SK-MEL-5 (cell line): Measurements from ENCODE around the gene PTPRT. TPM values are rescaled to one million over a fixed set of nuclear protein-coding genes. Genes with fewer than 3 reads are reported as not detected.
A peak's percentile ranks its signal among the peaks of the same experiment; 100 is the strongest.

Source experiments
- DNase-seq: peaks from one replicate; pipeline ENCODE4 v3.0.0-alpha.2; 2016; ENCODE audit warnings: low read depth, low spot score
- in situ Hi-C: cut with HindIII; loops from 2 replicates; pipeline ENCODE4 v1.10.0; 2016; ENCODE audit warnings: low sequenced_read_pairs, high pct_unique_total_duplicates, low pct_unique_long_range_greater_than_20kb
- total RNA-seq: library from RNA; depleted of rRNA; stranded (reverse); fragments of >200 nt; shearing (Covaris generic); gene quantifications from 2 replicates; pipeline ENCODE4 v1.2.3, GENCODE V29; 2014

Gene PTPRT
- total RNA-seq, 1 experiment from 2014 or later = not detected

DNA sequence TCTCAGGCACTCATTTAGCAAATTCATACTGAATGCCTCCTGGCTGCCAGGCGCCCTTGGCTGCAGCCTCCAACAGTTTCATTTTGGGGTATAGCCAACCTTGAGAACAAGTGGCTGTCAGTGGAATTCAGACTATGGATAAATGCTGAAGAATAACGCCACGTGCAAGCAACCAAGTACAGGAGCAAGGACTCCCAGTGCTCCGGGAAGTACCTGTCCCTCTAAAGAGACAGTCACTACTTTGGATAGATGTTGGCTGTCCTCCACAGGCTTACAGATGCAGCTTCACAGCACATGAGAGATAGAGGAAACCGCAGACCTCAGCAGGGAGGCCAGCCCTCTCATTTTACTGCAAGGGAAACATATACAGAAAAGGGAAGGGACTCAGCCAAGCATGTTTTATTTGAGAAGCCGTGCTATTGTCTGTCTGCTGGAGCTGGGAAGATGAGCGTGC is 658.2 kb downstream of the PTPRT start:
- DNase-seq = no peak
- in situ Hi-C loops = no loop called here

DNA sequence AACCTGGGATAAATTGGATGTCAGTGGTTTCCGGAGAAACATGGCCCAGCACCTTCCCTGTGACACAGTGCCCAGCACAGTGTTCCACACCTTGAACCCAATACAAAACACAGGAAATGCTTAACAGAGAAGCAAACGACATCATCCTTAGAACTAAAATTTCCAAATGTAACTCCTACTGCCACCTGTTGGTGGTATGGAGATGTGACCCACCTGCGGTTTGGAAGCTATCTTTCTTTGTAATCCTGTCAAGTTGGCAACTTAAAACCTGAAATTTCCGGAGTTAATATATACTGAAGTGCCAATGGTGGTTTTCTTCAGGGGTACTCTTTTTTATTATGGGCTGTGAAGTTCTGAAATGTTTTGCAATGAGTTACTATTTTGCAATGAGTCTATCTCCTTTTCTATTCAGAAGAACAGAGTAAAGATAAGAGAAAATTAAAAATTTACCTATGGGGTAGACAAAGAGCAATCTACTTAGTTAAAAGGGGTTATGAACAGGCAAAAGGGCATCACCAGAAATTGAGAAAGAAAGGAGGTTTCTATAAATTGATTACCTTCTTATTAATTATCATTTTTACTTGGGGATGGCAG is 658.8 kb downstream of the PTPRT start:
- in situ Hi-C loops = no loop called here

DNA sequence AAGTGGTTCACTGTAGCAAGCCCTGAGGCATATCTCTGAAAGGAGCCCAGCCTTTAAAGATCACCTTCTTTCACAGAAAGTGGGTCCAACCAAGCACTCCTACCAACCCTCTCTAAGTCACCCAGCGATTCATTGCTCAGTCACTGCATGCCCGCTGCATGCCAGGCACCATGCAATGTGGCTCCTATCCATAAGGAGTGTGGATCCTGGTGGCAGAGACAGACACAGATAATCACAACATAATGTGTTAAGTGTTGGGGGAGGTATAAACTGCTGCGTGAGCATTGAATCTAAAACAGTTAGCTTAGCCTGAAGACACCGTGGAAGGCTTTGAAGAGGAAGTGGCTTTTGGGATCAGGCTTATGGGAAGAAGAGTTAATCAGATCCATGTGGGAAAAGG is 659.5 kb downstream of the PTPRT start:
- DNase-seq = no peak

More for the DNA sequence above, 658.8 kb downstream of the PTPRT start:
- peak; percentile 59 for DNase-seq

DNA sequence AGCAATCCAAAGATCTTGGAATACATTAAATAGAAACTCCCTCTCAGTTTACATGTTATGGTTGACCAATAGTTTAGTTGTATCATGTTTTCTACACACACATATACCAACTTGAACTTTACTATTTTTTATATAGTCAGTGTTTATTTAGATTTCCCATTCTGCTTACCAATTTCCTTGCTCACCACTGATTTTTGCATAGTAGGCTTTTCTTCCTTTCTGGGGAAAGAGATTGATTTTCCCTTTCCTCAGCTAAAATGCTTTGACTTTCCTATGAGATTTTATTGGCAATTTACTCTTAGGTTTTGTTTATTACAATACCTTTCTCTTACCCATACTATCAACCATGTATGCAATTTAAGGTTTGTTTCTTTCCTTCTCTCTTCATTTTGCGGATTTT is 665.6 kb downstream of the PTPRT start:
- DNase-seq = no peak
- in situ Hi-C loops = no loop called here

More for the DNA sequence above, 659.5 kb downstream of the PTPRT start:
- in situ Hi-C loops = no loop called here

DNA sequence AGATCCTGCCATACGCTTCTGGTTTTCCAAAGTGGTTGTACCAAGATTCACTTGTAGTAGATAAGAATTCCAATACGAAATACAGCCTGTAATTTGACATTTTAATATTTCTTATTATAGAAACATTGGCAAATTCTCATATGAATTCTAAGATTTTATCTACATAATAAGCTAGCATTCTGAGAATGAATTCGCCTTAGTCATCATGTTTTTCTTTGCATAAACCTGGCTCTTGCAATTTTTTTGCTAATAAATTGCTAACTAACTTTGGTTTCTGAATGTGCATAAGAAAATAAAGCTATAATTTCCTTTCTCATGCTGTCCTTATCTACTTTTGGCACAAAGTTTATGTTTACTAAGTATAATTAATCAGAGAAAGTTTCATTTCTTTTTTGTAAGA is 673.0 kb downstream of the PTPRT start:
- in situ Hi-C loops = no loop called here
- no peak for DNase-seq

DNA sequence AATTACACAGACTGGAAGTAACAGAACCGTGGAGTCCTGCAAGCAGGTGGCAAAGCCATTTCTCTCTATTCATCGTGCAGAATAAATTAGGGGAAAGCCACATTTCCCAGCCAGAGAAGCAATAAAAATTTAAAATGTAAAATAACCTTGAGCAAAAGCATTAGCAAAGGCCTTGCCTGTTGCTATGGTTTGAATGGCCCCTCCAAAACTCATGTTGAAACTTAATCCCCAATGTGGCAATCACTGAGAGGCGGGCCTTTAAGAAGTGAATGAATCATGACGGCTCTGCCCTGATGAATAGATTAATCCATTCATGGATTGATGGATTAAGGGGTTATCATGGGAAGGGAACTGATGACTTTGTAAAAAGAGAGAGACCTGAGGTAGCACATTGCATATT is 679.0 kb downstream of the PTPRT start:
- no peak for DNase-seq
- in situ Hi-C loops = no loop called here

DNA sequence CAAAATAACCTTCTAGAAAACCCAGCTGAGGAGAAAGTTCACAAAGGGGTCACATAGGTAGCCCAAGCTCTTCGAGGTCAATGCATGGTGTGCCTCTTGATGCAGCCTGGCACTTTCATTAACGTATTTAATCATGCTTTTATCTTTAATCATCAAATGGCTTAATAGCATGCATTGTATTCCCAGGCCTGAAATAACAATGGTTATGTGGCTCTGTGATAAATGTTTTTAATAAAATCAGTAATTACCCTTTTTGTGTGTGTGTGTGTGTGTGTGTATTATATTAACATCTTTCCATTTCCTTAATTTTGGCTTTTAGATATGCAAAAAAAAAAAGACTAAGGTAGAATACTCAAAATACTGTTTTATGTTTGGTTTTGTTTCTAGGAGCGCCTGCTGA is 681.8 kb downstream of the PTPRT start:
- in situ Hi-C loops = no loop called here
- DNase-seq = no peak

DNA sequence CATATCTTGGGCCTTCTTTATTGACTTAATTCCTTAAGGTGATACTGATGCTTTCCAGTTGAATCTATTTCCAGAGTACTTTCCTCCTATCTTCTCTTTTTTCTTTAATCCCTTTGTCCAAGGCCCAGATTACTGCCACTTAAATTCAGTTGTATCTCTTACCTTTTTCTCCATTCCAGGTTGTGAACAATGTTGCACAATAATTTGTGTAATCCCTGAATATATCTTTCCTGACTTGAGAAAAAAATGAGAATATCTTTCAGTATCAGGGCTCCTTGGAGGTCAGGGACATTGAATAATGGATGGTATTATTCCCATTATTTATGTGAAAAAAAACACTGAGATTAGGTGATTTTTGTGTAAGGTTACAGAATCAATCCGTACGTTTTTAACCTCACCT is 683.3 kb downstream of the PTPRT start:
- in situ Hi-C loops = no loop called here

DNA sequence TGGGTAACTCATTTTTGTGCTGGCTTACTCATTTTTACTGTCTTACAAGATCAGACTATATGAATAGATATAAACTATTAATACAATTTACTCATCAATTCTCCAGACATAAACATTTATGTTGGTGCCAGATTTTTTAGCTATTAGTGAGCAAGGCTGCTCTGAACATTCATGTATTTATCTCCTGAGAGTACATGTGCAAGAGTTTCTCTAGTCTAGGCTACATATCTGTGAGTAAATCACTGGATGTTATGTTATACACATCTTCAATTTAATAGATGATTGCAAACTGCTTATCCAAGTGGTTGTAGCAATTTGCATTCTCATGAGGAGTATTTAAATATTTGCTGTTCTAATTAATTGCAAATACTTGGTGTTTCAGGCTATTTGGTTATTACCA is 687.1 kb downstream of the PTPRT start:
- in situ Hi-C loops = no loop called here
- no peak for DNase-seq

More for the DNA sequence above, 683.3 kb downstream of the PTPRT start:
- DNase-seq = no peak

DNA sequence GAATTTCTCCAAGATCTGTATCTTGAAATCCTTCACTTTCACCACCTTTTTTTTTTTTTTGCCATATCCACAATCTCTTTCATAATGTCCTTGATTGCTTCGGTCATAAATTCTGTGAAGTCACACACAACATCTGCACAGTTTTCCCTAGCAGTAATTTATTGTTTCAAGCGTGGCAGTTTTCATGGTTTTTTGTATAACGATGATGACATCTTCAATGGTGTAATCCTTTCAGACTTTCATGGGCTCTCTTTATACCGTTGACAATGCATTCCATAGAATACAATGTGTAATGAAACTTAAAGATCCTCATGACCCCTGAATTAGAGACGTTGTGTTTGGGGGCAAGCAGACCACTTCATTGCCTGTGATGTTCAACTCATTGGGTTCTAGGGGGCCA is 693.1 kb downstream of the PTPRT start:
- DNase-seq = no peak
- in situ Hi-C loops = no loop called here

DNA sequence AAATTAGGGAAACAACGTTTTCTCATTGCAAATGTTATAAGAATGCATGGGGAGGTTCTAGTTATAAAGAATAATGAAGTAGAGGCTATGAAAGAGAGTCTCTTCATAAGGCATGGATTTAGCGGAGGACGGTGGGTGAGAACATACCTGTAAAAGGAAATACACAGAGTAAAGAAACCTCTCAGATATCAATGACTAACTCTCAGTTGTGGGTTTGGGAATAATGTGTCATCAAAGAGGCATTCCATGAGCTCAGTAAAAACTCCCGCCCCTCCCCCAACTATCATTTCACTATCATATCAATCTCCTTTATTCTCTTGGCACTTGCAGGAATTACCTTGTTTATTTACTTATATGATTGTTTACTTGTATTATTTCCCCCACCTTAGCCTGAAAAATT is 695.4 kb downstream of the PTPRT start:
- in situ Hi-C loops = no loop called here
- no peak for DNase-seq

DNA sequence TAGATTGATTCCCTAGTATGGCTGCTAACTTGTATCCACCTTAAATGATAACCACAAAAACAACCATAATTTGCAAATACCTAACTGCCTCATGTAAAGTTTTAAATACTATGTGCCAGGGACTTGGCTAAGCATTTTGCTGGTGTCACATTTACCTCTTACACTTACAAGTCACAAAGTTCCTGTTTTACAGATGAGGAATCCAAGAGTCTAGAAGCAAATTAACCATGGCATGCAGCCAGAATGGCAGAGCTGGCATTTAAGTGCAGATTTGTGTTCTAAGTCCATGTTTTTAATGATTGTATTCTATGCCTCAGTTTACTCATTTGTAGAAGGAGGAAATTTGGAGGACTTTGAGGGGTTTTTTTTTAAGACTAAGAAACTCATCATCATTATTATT is 696.7 kb downstream of the PTPRT start:
- DNase-seq = no peak
- in situ Hi-C loops = no loop called here

DNA sequence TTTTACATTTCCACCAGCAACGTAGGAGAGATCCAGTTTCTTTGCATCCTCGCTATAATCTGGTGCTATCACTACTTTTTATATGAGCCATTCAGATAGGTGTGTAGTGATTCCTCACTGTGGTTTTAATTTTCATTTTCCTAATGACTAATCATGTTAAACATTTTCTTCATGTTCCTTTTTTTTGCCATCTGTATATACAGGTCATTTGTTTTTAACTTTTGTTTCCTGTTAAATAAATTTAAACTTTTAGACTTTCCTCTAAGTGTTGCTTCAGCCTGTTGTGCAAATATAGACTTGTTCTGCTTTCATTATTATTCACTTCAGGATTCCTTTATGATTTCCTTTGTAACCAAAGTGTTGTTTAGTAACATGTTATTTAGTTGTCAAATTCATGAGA is 697.4 kb downstream of the PTPRT start:
- no peak for DNase-seq
- in situ Hi-C loops = no loop called here

DNA sequence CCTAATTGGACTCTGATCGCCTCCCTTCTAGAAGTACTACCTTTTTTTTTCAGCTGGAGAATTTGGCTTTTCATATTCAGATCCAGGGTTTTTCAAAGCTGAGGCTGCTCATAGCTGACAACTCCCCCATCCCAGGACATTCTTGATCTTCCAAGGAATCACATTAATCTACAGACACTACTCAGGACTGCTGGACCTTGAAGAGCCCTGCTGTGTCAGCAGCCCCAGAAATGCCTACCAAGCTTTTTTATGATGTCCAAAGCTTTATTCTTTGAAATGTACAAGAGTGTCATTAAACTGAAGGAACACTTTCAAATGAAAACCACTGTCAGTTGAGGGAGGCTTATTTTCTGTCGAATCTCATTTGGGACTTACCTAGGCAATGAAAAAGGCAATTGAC is 704.1 kb downstream of the PTPRT start:
- DNase-seq = no peak
- in situ Hi-C loops = no loop called here

DNA sequence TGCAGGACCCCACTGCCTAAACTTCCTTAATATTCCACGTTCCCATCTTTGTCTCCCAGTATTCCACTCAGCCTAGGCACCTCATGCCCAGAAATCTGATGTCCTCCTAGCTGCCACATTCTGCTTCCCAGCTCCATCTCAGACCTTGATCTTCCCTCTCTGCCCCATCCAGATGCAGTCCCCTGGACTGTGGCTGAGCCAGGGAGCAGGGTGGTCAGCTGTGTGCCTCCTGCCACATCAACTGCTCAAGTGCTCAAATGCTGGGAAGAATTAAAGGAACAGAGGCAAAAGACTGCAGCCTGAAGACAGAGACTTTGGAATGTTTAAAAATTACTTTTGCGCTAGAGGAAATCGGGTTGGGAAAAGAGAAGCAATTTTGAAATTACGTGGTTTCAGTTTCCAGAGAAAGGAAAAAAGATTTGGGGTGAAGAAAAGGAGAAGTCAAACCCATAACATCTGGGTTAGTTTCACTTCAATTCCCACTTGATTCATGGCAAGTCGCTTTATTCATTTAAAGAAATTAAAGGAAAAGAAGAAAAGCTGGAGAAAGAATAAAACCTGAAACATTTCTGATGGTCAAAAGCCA is 704.8 kb downstream of the PTPRT start:
- in situ Hi-C loops = no loop called here
- DNase-seq = no peak

DNA sequence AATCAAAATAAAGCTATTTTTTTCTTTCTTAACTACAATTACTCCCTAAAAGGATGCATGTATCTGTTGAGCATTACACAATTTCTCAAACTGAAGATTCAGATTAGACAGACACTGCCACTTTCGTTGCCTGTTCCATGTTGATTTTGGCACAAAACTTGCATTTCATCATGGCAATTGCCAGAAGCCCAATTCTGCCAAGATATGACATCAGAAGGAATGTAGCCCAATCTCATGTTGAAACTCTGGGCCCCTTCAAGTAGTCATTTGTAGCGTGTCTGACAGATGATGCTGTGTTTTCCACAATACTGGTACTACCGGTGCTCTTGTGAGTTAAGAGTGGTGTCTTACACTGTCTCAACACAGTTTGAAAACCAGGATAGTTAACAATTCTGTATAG is 705.4 kb downstream of the PTPRT start:
- DNase-seq = no peak
- in situ Hi-C loops = no loop called here

DNA sequence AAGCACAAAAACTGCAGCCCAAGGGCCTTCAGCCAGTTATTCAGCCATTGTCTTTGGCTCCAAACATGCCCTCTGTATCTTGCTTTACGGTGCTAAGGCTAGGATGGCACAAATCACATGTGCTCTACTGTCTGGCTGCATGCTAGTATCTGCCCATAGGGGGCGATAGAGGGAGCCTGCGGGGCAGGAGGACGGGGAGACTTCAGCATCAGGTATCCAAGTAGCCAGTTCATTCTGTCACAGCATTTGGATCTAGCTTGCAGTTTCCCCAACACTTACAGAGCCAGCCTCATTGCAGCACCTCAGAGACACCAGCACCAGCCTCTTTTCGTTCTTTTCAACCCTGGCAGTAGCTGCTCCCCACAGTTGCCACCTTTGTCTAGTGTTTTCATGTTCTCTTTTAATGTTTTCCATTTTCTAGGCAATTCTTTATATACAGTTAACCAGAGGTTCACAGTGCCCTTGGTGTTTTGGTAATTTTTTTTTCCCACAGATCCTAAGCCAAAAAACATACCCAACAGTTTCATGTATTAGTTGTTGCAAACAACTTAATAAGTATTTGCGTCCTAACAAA is 705.9 kb downstream of the PTPRT start:
- peak; percentile 75 for DNase-seq
- in situ Hi-C loops = no loop called here

DNA sequence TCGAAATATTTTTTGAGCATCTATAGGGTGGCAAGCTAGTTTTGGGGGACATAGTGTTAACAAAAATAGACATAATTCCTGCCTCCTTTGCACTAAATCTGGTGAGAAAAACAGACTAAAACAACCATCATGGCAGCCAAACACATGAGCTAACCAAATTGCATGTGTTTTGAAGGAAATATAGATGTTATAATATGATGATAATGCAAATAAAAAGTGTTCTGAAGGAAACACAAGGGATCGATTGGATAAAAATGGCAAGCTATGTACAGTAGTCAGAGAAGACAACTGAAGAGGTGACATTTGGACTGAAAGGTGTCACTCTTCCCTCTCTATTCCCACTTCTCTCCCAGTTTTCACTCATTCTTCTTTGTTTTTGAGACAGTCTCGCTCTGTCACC is 706.9 kb downstream of the PTPRT start:
- in situ Hi-C loops = no loop called here
- no peak for DNase-seq

DNA sequence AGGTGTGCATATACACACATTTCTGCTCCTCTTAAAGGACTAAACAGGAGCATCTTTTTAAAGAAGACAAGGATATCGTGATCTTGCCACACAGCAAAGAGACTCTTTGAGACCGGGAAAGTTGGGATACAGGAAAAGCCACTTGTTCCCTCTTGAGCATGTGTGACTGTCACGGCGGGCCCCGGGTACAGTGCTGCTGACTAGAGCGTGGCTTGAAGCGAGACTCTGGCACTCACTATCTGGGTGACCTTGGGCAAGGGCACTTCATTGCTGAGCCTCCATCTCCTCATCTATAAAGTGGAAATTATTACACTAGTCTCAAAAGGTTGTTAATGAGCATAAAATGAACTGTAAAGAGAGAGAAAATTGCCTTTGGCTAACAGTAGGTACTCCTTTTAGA is 713.9 kb downstream of the PTPRT start:
- DNase-seq = no peak
- in situ Hi-C loops = no loop called here
